Measurements from ENCODE around the gene TNRC6B.

- TF ChIP-seq YY1 (IDR thresholded peaks at IDR 0.05; ENCODE audit: insufficient read depth, insufficient read length), result no peak
- no peak for TF ChIP-seq ZNF274 (IDR thresholded peaks at IDR 0.05; ENCODE audit: low read depth, low read length)
Measured at GRCh38 chr22:40224702-40225101, 47.0 kb downstream of the TNRC6B start.
